ENCODE data around the gene RSF1.
"Not testable (repeated sequence)": the region's sequence is repeated elsewhere in the genome, so short reads cannot be mapped to it uniquely, and the experiment has no call there.

RSF1 gene

GRCh38 chr11:77665240-77665965 lies 155.1 kb downstream of the RSF1 start:
- no peak for DNase-seq

GRCh38 chr11:77661670-77662069 lies 158.9 kb downstream of the RSF1 start:
- DNase-seq = no peak

- no peak for DNase-seq
Measured at GRCh38 chr11:77660947-77661346, 159.6 kb downstream of the RSF1 start.

GRCh38 chr11:77658213-77659013 lies 162.1 kb downstream of the RSF1 start:
- no peak for DNase-seq

GRCh38 chr11:77656362-77656761 lies 164.2 kb downstream of the RSF1 start:
- DNase-seq = no peak

- no peak for DNase-seq
Measured at GRCh38 chr11:77654770-77655434, 165.6 kb downstream of the RSF1 start.

GRCh38 chr11:77650123-77650522 lies 170.4 kb downstream of the RSF1 start:
- DNase-seq = no peak

- no peak for DNase-seq
Measured at GRCh38 chr11:77647654-77648305, 172.7 kb downstream of the RSF1 start.

- no peak for DNase-seq
Measured at GRCh38 chr11:77644887-77645286, 175.6 kb downstream of the RSF1 start.

- no peak for DNase-seq
Measured at GRCh38 chr11:77642228-77642627, 178.3 kb downstream of the RSF1 start.

- DNase-seq = peak; percentile 75 to 79
Measured at GRCh38 chr11:77637345-77638165, 183.0 kb downstream of the RSF1 start, which contains the start of gene CLNS1A. Gene CLNS1A, minus strand, starts transcription at chr11:77637794. Its CDS starts 80 bp downstream, at chr11:77637714.

- DNase-seq = no peak
Measured at GRCh38 chr11:77636731-77637344, 183.7 kb downstream of the RSF1 start.

- not testable (repeated sequence) for DNase-seq
Measured at GRCh38 chr11:77633926-77634325, 186.6 kb downstream of the RSF1 start.

- no peak for DNase-seq
Measured at GRCh38 chr11:77630157-77630710, 190.3 kb downstream of the RSF1 start.

- peak in 1 of 2 donors; percentile 25 for DNase-seq
Measured at GRCh38 chr11:77619576-77620198, 200.8 kb downstream of the RSF1 start.

GRCh38 chr11:77617892-77618291 lies 202.6 kb downstream of the RSF1 start:
- no peak for DNase-seq

GRCh38 chr11:77611921-77612320 lies 208.6 kb downstream of the RSF1 start:
- DNase-seq = no peak
